GM12892 (cell line): Measurements from ENCODE around the gene ZNF787.
A peak's percentile ranks its signal among the peaks of the same experiment; 100 is the strongest.

ENCODE experiments used
- DNase-seq: peaks from one replicate; pipeline ENCODE4 v3.0.0; 2011; ENCODE audit not compliant: insufficient read length
- FAIRE-seq: peaks from 2 replicates; lab custom pipeline; 2011; peaks lifted over from hg19 to GRCh38; lab: Jason Lieb, UNC
- POLR2A ChIP-seq: IDR thresholded peaks from 2 replicates; pipeline ENCODE4 v1.6.1; 2011; ENCODE audit warnings: low read depth, low read length, control low read depth
- POLR2AphosphoS5 ChIP-seq: IDR thresholded peaks from 2 replicates; pipeline ENCODE4 v1.6.1; 2011; ENCODE audit warnings: low read depth, low read length, control low read depth
- TAF1 ChIP-seq: IDR thresholded peaks from 2 replicates; pipeline ENCODE4 v1.6.1; 2011; ENCODE audit warnings: low read depth, mild to moderate bottlenecking, control low read depth, low read length, borderline replicate concordance

The ZNF787 gene

GRCh38 chr19:56069642-56070041 is 51.5 kb downstream of the ZNF787 start:
- FAIRE-seq: no peak
- TF ChIP-seq TAF1: no peak
- no peak for TF ChIP-seq POLR2A
- no peak for TF ChIP-seq POLR2AphosphoS5
- no peak for DNase-seq

GRCh38 chr19:56066152-56067023 is 54.7 kb downstream of the ZNF787 start:
- DNase-seq (peak; percentile 62), FAIRE-seq (peak; percentile 68)
- TF ChIP-seq TAF1 (no peak), POLR2A (no peak), POLR2AphosphoS5 (no peak)

GRCh38 chr19:56053596-56053995 is 67.5 kb downstream of the ZNF787 start:
- FAIRE-seq: no peak

More at GRCh38 chr19:56053596-56053995, 67.5 kb downstream of the ZNF787 start:
- TF ChIP-seq POLR2AphosphoS5 (no peak), TAF1 (no peak), POLR2A (no peak)
- no peak for DNase-seq
